ENCODE results near the gene URI1. TPM values are rescaled to one million over a fixed set of nuclear protein-coding genes. Genes with fewer than 3 reads are reported as not detected.

URI1 gene
- total RNA-seq, 2 experiments from 2014 or later: 45.1 to 79.2 TPM

- intact Hi-C loops (cut with micrococcal nuclease; ENCODE audit: unreplicated experiment): no loop called here
- H3K36me3 ChIP-seq (ENCODE audit: insufficient read depth, low read length): peaks cover 62% of the 10 kb centered on the region
- POLR2A ChIA-PET: interaction anchor here (0.5 to 2.0 kb wide), 5 partner anchors 10 to 187 kb away, joined by 3 to 6 read pairs (median 3); no protein-coding TSS in a partner anchor
- BruUV-seq (replicated peaks): no TSS peak
- peaks cover 6% of the 10 kb centered on the region; the same call in 1 of the 2 replicates for H4K20me1 ChIP-seq (ENCODE audit: insufficient read depth, low read length)
- H2AFZ ChIP-seq (ENCODE audit: low read length): no peak overlapping the region
- no peaks in the 10 kb centered on the region for H3K9me2 ChIP-seq (ENCODE audit: insufficient read depth, low read length)
- CTCF ChIA-PET (ENCODE audit: unreplicated experiment): interaction anchor here (0.5 kb wide), 1 partner anchor 77 kb away, joined by 3 read pairs; no protein-coding TSS in a partner anchor
- no peak overlapping the region for H3K4me2 ChIP-seq (ENCODE audit: low read length)
- TF ChIP-seq EZH2phosphoT487 (IDR thresholded peaks at IDR 0.05; ENCODE audit: borderline replicate concordance, low read depth, low read length): no peak
- no peak for TF ChIP-seq CTCF (conservative IDR thresholded peaks at IDR 0.05; ENCODE audit: low read length)
- peaks cover 85% of the 10 kb centered on the region for H3K79me2 ChIP-seq (ENCODE audit: insufficient read depth, low read depth, low read length)
- no peak overlapping the region for H3K27ac ChIP-seq (ENCODE audit: low read depth, low read length, poor library complexity, severe bottlenecking)
- no peak overlapping the region for H3K4me3 ChIP-seq (ENCODE audit: low read depth, low read length, poor library complexity, severe bottlenecking)
- H3K4me1 ChIP-seq (ENCODE audit: insufficient read depth, low read length, poor library complexity, severe bottlenecking): peaks cover 8% of the 10 kb centered on the region
- DNase-seq (ENCODE audit: low spot score): no peak
- peaks cover 6% of the 10 kb centered on the region; the same call in 1 of the 2 replicates for H3K9me3 ChIP-seq (ENCODE audit: low read length)
These were observed 59.3 kb downstream of the URI1 start for GRCh38 chr19:30001301-30001700.

- H3K9me2 ChIP-seq (ENCODE audit: insufficient read depth, low read length): no peaks in the 10 kb centered on the region
- CTCF ChIA-PET (ENCODE audit: unreplicated experiment): no interaction called here
- BruUV-seq (replicated peaks): no TSS peak
These were observed 59.8 kb downstream of the URI1 start for GRCh38 chr19:30001791-30002190.

More at GRCh38 chr19:30001791-30002190, 59.8 kb downstream of the URI1 start:
- Histone ChIP-seq H4K20me1 (ENCODE audit: insufficient read depth, low read length) (peaks cover 6% of the 10 kb centered on the region; the same call in 1 of the 2 replicates), H3K4me1 (ENCODE audit: insufficient read depth, low read length, poor library complexity, severe bottlenecking) (peaks cover 8% of the 10 kb centered on the region), H3K9me3 (ENCODE audit: low read length) (0 out of 2 replicates have a peak, but pooled peaks cover 2% of the 10 kb centered on the region), H3K4me3 (ENCODE audit: low read depth, low read length, poor library complexity, severe bottlenecking) (no peak overlapping the region), H3K4me2 (ENCODE audit: low read length) (no peak overlapping the region), H3K79me2 (ENCODE audit: insufficient read depth, low read depth, low read length) (peaks cover 81% of the 10 kb centered on the region), H3K36me3 (ENCODE audit: insufficient read depth, low read length) (peaks cover 61% of the 10 kb centered on the region), H2AFZ (ENCODE audit: low read length) (no peak overlapping the region), H3K27ac (ENCODE audit: low read depth, low read length, poor library complexity, severe bottlenecking) (no peak overlapping the region)
- POLR2A ChIA-PET: interaction anchor here (0.6 to 2.2 kb wide), 5 partner anchors 10 to 26 kb away, joined by 3 to 8 read pairs (median 5); no protein-coding TSS in a partner anchor
- DNase-seq (ENCODE audit: low spot score): peak; percentile 6
- intact Hi-C loops (cut with micrococcal nuclease; ENCODE audit: unreplicated experiment): no loop called here
- TF ChIP-seq EZH2phosphoT487 (IDR thresholded peaks at IDR 0.05; ENCODE audit: borderline replicate concordance, low read depth, low read length) (no peak), CTCF (conservative IDR thresholded peaks at IDR 0.05; ENCODE audit: low read length) (peak; percentile 51; the same call in 1 of the 2 replicates)
